Left lobe of liver (tissue), 2 donors: ENCODE results near the gene CD59. TPM values are rescaled to one million over a fixed set of nuclear protein-coding genes. Genes with fewer than 3 reads are reported as not detected.
"Not testable (repeated sequence)": the region's sequence is repeated elsewhere in the genome, so short reads cannot be mapped to it uniquely, and the experiment has no call there.

Experiments
- ATAC-seq: fragments of 200-7000 bp; cut with Tn5 transposase; one replicate; pipeline ENCODE4 v1.9.1; 2020; ENCODE audit warnings: mild to moderate bottlenecking, moderate library complexity
- DNase-seq: peaks from one replicate; pipeline ENCODE4 v3.0.0-alpha.2; 2020; ENCODE audit warnings: low spot score
- total RNA-seq: library from RNA; stranded (reverse); gene quantifications from one replicate; pipeline ENCODE4 v1.2.1, GENCODE V29; 2021
- donor health status: DM: no; HTN: no; CAD: no; lungs with moderate emphysema.
- donor health status: DM: no; HTN: yes; CAD: no.

The CD59 gene
- total RNA-seq, 1 donor from 2014 or later: 149 TPM

GRCh38 chr11:33743291-33743690, 7.1 kb upstream of the CD59 start:
- no peak for ATAC-seq

GRCh38 chr11:33742249-33742851, 6.1 kb upstream of the CD59 start:
- ATAC-seq (peak; percentile 61), DNase-seq (no peak)

More at GRCh38 chr11:33743291-33743690, 7.1 kb upstream of the CD59 start:
- DNase-seq: no peak

- ATAC-seq (no peak), DNase-seq (no peak)
Observed at GRCh38 chr11:33741806-33742205, 5.6 kb upstream of the CD59 start.

GRCh38 chr11:33737362-33737821, 1.2 kb upstream of the CD59 start:
- no peak for ATAC-seq
- no peak for DNase-seq

- DNase-seq (no peak), ATAC-seq (peak; percentile 29)
Observed at GRCh38 chr11:33735271-33736147, 714 bp downstream of the CD59 start.

GRCh38 chr11:33734441-33735270, 1.6 kb downstream of the CD59 start:
- ATAC-seq: no peak
- DNase-seq: no peak

- no peak for ATAC-seq
- DNase-seq: no peak
Observed at GRCh38 chr11:33733980-33734379, 2.2 kb downstream of the CD59 start.

GRCh38 chr11:33731723-33732531, 4.3 kb downstream of the CD59 start:
- no peak for ATAC-seq
- DNase-seq: no peak

GRCh38 chr11:33730716-33731115, 5.5 kb downstream of the CD59 start:
- ATAC-seq: no peak
- no peak for DNase-seq

- not testable (repeated sequence) for DNase-seq, ATAC-seq
Observed at GRCh38 chr11:33729072-33729664, 7.1 kb downstream of the CD59 start.

GRCh38 chr11:33727539-33727938, 8.7 kb downstream of the CD59 start:
- not testable (repeated sequence) for DNase-seq, ATAC-seq

GRCh38 chr11:33725496-33725895, 10.7 kb downstream of the CD59 start:
- ATAC-seq: no peak
- DNase-seq: no peak

GRCh38 chr11:33724644-33725035, 11.6 kb downstream of the CD59 start:
- peak; percentile 69 for ATAC-seq
- no peak for DNase-seq

- ATAC-seq (peak; percentile 27), DNase-seq (no peak)
Observed at GRCh38 chr11:33723238-33723881, 12.9 kb downstream of the CD59 start.

GRCh38 chr11:33722590-33723234, 13.5 kb downstream of the CD59 start:
- peak; percentile 35 for ATAC-seq
- DNase-seq: no peak

GRCh38 chr11:33721984-33722383, 14.2 kb downstream of the CD59 start:
- ATAC-seq: no peak
- no peak for DNase-seq

- ATAC-seq: no peak
- DNase-seq: no peak
Observed at GRCh38 chr11:33721426-33721825, 14.8 kb downstream of the CD59 start.

- DNase-seq: no peak
- ATAC-seq: no peak
Observed at GRCh38 chr11:33719587-33719986, 16.6 kb downstream of the CD59 start.

- DNase-seq: no peak
- ATAC-seq: no peak
Observed at GRCh38 chr11:33718440-33718839, 17.8 kb downstream of the CD59 start.
